ACHN (cell line): Measurements from ENCODE around the gene DCAF15.

Experiments
- DNase-seq: peaks from one replicate; pipeline ENCODE4 v3.0.0-alpha.2; 2015
- in situ Hi-C: cut with HindIII; loops from 2 replicates; pipeline ENCODE4 v1.10.0; 2017; ENCODE audit warnings: low sequenced_read_pairs, low pct_ligation_motif_present, low pct_unique_long_range_greater_than_20kb

The DCAF15 gene

DNA sequence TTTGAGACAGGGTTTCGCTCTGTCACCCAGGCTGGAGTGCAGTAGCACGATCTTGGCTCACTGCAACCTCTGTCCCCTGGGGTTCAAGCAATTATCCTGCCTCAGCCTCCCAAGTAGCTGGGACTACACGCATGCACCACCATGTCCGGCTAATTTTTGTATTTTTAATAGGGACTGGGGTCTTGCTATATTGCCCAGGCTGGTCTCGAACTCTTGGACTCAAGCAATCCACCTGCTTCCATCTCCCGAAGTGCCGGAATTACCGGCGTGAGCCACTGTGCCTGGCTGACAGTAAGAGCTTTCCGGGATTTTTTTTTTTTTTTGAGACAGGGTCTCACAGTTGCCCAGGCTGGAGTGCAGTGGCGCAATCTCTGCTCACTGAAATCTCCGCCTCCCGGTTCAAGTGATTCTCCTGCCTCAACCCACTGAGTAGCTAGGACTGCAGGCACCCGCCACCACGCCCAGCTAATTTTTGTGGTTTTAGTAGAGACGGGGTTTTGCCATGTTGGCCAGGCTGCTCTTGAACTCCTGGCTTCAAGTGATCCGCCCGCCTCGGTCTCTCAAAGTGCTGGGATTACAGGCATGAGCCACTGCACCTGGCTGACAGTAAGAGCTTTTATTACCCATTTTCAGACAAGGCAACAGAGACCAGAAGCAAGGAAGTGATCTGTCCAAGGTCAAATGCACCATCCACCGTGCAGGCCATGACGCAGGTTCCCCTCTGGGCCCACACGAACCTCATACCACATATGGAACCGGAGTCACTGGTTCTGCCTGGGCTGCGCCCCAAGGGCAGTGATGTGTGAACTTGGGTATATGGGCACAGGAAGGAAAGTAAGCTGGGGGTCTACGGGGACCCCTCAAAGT lies 32.8 kb downstream of the DCAF15 start:
- in situ Hi-C loops, result no loop called here
- no peak for DNase-seq

DNA sequence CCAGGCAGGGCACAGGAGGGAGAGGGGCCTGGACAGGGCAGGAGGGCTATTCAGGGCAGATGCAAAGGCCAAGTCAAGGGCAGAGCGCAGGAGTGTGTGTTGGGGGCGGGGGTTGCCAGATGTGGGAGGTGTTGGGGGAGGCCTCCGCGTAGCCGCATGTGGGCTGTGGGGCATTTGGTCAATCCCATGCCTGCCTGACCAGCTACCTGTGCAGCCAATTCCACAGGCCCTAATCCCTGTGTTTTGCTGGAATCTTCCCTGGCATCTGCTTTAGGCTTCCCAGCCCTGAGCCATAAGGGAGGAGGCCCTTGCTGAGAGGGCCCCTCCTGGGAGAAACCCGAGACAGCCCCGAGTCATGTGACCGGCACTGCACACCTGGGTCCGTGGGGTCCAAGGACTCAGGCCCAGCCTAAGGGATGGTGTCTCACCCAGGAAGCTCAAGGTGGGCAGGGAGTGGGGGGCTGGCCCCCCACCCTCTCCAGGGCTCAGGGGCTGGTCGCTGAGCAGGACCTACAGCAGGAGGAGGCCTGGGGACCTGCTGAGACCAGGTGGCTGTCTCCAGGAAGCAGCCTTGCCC lies 33.5 kb downstream of the DCAF15 start:
- in situ Hi-C loops, result no loop called here

DNA sequence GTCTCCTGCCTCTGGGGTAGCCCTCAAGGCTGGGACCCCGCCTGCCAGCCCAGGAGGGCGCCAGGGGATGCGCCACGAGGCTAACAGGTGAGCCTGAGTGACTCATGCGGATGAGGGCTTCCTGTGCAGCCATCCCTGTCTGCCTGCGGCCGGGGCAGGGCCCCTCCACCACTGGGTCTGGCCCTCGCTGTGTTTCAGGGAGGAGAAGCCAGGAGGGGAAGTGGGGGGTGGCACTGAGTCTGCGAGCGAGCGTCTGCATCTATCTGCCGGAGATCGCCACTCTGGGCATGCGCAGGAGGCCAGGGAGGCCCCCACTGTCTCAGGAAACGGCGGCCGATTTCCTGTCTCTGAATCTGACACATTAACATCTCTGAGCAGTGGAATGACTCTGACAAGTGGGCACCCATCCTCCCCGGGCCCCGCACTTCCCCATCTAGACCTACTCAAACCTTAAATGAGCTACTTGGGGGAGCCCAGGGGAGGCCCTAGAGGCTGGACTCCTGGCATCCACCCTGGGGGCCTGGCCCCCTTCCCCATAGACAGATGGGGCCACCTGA lies 34.1 kb downstream of the DCAF15 start:
- peak; percentile 75 for DNase-seq
- in situ Hi-C loops, result no loop called here

More for the DNA sequence above, 33.5 kb downstream of the DCAF15 start:
- no peak for DNase-seq

DNA sequence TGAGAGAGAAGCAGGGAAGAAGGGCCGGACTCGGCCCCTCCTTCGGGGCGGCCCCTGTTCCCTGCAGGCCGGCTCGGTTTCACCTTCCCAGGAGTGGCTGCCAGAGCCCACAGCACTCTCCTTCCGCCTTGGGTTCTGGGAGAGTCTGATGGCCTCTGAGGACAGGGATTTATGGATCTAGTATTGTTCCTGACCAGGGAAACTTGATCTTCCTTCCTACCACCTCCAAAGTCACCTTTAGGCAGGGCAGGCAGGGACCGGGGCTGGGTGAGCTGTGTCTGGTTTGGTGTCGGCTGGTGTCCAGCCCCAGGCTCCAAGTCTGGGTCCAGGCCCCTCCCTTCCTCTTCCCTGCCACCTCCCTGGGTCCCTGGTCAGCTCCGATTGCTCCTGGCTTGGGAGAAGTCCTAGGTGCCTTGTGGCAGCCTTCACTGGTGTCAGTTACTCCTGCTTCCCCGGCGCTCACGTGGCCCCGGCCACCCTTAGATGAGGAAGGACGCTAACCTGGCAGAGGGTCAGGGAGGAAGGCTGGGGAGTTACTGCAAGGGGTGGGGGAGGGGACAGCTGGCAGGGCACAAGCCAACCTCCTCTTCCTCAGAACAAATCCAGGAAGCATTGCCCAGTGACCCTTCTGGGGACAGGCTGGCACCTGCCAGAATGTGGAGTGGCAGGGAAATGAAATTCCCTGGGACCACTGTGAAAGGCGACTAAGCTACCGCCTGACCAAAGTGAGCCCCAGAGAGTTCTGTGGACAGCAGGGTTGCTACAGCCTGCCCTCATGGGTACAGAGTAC lies 35.0 kb downstream of the DCAF15 start:
- in situ Hi-C loops, result no loop called here
- DNase-seq, result no peak

DNA sequence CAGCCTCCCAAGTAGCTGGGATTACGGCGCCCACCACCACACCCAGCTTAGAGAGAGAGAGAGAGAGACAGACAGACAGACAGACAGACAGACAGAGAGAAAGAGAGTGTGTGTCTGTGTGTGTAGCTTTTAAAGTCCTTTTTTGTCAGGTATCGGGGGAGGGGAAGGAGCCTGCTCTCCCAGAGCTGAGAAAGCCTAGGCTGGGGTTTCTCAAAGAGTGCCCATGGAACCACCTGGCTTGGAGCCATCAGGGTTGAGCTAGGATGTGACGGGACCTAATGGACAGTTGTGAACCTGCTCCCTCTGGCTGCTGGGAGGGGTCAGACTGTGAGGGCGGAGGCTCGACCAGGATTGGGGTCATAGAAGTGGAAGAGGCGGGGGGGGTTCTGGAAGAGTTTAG lies 37.2 kb downstream of the DCAF15 start:
- in situ Hi-C loops, result no loop called here
- no peak for DNase-seq

DNA sequence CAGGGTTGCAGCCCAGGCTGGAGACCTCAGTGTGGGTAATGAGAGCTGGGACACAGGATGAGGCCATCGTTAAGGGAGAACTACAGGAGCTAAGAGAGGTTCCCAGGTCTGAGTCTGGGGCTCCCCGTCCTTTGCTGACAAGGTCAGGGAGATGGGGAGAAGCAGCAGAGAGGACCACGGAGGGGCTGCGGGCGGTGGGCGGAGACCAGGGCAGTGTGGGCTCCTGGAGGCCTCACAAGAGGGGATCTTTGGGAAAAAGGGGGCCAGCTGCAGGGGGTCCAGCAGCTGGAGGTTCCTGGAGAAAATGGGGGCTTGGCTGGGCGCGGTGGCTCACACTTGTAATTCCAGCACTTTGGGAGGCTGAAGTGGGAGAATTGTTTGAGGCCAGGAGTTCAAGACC lies 37.8 kb downstream of the DCAF15 start:
- no peak for DNase-seq
- in situ Hi-C loops, result no loop called here

DNA sequence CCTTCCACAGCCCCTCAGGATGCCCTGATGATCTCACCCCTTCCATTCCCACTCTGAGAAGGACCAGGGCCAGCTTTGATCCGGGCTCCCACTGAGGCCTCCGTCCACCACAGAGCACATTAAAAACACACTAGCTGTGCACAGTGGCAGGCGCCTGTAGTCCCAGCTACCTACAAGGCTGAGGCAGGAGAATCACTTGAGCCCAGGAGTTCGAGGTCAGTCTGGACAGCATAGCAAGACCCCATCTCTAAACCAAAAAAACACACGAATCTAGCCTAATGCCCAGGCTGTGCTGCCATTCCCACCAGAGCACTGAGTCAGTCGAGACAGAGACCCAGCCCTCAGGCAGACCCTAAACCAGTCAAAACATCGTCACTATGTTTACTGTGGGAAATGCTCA lies 39.7 kb downstream of the DCAF15 start:
- no peak for DNase-seq
- in situ Hi-C loops, result no loop called here

DNA sequence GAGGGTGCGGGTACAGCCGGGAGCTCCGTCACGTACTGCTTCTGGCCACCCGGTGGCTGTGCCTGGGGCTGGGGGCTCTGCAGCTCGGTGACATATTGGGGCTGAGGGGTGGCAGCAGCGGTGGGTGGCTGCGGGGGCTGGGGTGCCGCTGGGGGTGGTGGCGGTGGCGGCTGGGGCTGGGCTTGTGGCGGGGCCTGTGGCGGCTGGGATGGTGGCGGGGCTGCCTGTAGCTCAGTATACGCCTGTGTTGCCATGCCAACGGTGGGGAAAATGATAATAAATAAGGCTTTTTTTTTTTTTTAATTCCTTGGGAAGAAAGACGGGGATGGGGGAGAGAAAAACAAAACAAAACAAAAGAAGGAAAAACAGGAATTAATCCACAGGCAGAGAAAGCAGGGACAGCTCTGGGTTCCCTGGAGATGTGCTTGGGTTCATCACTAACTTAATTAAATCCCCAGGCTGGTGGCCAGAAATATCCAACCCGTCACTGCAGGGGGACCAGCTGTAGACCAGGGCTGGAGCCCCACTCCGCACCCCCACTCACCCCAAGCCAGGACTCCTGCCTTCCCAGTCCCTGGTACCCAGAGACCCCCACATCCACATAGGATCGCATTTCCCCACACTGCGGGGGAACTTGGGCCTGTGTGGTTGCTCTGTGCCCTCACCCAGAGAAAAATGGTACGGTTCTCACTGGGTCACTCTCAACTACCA lies 41.4 kb downstream of the DCAF15 start:
- DNase-seq, result no peak
- in situ Hi-C loops, result no loop called here

DNA sequence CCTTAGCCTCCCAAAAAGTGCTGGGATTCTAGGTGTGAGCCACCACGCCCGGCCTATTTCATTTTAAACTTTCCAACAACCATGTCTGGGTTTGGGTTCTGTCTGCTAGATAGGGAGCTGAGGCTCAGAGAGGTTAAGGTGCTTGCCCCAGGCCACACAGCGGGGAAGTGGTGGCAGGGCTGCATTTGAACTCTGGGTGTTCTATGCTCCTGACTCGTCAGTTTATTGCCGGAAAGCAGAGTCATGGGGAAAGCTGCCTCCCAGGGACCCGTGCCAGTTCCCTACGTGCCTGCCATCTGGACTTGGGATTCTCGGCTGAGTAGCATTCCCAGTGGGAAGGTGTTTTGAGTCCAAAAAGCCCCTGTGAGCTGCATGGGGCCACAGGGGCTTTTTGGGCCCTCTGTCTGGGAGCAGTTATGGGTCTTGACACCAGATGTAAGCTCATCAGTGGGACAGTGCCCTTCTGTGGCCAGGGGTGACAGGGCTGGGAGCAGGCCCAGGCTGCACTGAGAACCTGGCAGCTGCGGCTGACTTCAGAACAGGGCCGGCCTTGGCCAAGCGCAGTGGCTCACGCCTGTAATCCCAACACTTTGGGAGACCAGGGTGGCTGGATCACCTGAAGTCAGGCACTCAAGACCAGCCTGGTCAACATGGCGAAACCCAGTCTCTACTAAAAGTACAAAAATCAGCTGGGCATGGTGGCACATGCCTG lies 42.9 kb downstream of the DCAF15 start:
- DNase-seq, result no peak
- in situ Hi-C loops, result no loop called here

DNA sequence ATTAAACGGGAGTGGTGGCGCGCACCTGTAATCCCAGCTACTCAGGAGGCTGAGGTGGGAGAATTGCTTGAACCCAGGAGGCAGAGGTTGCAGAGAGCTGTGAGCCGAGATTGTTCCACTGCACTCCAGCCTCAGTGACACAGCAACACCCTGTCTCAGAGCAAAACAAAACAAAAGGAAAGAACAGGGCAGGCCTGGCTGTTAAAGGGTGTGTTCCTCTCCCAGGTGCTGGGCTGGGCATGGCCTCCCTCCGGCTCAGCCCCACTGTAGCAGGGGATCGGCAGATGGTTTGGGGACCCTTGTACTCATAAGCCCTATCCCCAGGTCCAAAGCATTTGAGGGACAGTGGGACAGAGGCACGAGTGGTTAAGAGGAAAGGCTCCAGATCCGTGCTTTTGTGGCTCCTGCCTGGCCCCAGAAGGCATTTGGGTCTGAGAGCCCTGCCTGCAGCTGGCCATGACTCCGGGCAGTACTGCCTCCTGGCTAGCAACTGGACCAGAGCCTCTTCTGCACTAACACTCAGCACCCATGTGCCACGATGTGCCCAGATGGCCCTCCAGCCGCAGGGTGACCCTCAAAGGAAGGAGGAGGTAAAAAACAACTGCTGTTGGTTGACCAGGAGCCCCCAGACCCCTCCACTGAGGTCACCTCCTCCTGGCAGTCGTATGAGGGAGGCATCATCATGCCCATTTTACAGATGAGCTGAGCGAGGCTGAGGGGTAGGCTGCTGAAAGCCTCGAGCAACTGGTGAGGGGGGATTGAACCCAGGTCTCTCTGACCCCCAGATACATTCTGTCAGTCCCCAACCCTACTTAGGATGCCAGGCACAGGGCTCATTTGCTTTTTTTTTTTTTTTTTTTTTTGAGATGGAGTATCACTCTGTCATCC lies 43.8 kb downstream of the DCAF15 start:
- in situ Hi-C loops, result no loop called here
- no peak for DNase-seq

DNA sequence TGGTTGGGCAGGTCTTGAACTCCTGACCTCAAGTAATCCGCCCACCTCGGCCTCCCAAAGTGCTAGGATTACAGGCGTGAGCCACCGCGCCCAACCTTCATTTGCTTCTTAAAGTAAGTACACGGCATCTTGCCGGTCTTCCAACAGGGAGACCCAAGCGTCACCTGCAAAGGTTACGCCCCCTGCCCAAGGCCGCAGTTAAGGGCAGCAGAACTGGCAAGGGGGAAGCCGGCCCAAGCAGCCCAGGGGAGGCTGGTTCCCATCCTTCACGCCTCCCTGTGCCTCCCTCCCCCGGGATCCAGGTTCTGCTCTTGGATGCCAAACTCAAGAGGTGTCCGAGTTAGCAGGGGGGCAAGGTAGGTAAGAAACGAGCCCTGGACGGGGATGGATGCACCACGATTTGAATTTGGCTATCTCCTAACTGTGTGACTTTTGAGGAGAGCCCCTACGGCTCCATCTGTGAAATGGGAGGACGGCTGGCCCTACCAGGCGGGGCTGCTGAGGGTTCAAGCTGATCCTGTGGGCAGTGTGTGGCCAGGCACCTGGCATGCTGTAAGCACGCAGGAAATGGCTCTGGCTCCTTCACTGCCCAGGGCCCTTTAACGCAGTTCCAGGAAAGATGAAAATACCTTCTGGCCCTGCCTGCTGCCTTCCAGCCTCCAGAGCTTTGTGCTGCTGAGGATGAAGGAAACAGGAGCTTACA lies 44.8 kb downstream of the DCAF15 start:
- in situ Hi-C loops, result no loop called here
- DNase-seq, result no peak

DNA sequence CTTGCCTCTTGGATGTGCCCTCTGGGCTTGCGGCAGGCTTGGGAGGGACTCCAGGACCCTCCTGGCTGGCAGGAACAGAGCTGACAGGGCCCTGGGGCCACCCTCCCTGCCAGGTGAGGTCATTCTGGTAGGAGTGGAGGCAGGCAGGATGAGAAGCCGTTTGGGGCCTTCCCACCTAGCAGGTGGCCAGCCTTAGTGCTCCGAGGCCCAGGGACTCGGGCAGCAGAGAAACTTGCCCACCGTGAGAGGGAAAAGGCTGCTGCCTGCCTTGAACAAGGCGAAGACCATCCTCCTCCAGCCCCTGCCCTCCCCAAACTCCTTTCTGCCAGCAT lies 45.3 kb downstream of the DCAF15 start:
- in situ Hi-C loops, result no loop called here
- DNase-seq, result no peak

DNA sequence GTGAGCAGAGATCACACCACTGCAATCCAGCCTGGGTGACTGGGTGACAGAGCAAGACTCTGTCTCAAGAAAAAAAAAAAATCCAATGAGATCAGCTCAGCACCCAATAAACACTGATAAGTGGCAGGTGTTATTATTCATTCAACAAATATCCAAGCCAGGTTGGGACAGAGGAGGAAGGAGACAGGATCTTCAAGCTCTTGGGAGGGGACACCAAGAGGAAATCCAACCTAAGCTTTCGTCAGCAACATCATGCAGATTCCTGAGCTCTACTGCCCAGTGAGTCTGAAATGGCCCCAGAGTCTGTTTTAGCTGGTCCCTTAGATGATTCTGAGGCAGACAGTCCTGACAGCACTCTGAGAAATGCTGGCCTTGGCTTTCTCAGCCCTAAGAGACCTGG lies 46.1 kb downstream of the DCAF15 start:
- no peak for DNase-seq
- in situ Hi-C loops, result no loop called here

DNA sequence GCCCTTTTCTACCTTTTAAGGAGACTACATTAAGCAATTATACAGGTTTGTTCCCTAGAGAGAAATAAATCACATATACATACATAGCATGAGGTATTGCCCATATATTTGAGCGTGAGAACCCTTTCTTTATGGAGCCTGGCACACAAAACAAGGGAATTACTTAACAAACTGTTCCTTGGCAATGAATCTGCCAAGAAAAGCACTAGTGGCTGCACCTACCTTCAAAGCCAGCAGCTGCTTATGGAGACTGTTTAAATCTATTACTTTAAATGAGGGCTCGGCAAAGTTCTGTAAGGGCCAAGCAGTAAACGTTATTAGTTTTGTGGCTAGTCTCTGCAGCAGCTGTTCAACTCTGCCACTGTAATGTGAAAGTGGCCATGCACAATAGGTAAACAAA lies 46.8 kb downstream of the DCAF15 start:
- in situ Hi-C loops, result no loop called here
- no peak for DNase-seq

DNA sequence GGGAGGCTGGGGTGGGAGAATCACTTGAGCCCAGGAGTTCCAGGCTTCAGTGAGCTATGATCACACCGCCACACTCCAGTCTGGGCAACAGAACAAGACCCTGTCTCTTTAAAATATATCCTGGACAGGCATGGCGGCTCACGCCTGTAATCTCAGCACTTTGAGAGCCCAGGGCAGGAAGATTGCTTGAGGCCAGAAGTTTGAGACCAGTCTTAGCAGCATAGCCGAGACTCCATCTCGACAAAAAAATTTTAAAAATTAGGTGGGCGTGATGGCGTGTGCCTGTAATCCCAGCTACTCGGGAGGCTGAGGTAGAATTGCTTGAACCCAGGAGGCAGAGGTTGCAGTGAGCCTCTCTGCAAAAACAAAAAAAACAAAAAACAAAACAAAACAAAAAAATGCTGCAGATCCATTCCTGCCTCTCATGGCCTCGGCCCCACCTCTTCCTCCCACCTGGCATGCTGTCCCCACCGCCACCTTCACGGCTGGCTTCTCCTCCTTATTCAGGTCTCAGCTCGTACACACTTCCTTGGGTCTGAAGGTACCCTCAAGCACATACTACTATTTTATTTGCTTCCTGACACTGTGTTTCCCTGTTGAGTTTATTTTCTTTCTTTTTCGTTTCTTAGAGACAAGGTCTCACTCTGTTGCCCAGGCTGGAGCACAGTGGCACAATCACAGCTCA lies 48.5 kb downstream of the DCAF15 start:
- DNase-seq, result no peak
- in situ Hi-C loops, result no loop called here

DNA sequence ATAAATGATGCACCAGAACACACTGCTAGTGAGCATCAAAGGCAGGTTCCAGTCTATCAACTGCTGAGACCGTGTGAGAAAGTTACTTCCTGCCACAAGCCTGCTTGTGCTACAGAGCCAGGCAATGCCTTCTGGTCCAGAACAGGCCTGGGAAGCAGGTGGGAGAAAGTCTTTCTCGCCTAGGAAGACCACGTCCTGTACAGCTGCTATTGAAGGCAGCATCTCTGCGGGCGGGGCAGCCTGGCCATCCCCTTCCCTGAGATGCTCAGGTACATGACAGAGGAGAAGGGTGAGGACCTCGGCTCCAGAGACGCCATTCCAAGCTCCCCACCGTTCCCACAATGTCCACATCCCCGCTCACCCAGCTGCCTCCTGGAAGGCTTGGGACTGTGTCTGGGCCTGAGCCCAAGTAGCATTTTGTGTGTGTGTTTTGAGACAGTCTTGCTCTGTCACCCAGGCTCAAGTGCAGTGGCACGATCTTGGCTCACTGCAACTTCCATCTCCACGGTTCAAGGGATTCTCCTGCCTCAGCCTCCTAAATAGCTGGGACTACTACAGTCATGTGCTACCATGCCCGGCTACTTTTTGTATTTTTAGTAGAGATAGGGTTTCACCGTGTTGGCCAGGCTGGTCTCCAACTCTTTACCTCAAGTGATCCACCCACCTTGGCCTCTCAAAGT lies 50.4 kb downstream of the DCAF15 start:
- DNase-seq, result no peak
- in situ Hi-C loops, result no loop called here
